SU-DHL-6 (cell line): ENCODE measurements around the gene CHD9NB.

Experiments used
- H2AFZ ChIP-seq: fragments of 200-600 bp; sonication (generic); 2 replicates; pipeline ENCODE4 v1.6.1; 2014; ENCODE audit warnings: low read depth, mild to moderate bottlenecking, moderate library complexity, mixed read lengths, antibody characterized with exemption, low read length; ENCODE audit not compliant: severe bottlenecking
- H3F3A ChIP-seq: fragments of 200-600 bp; shearing (Covaris generic); 2 replicates; pipeline ENCODE4 v1.6.0; 2016; ENCODE audit warnings: antibody characterized with exemption, mild to moderate bottlenecking; ENCODE audit not compliant: insufficient read depth
- H3K27ac ChIP-seq: fragments of 200-600 bp; sonication (generic); 2 replicates; pipeline ENCODE4 v1.5.1; 2016; ENCODE audit warnings: low read depth, mild to moderate bottlenecking, low read length, moderate library complexity, mixed read lengths
- H3K27me3 ChIP-seq: fragments of 200-600 bp; sonication (generic), shearing (Covaris generic); 2 replicates; pipeline ENCODE4 v1.6.0; 2014; ENCODE audit warnings: mild to moderate bottlenecking, low read length
- H3K36me3 ChIP-seq: fragments of 200-600 bp; sonication (generic); 2 replicates; pipeline ENCODE4 v1.6.1; 2014; ENCODE audit warnings: mild to moderate bottlenecking, low read length, mixed read lengths
- H3K4me2 ChIP-seq: fragments of 300-600, 200-600 bp; shearing (Covaris generic), sonication (generic); 2 replicates; pipeline ENCODE4 v1.6.0; 2014; ENCODE audit warnings: low read length, low read depth, mild to moderate bottlenecking; ENCODE audit not compliant: poor library complexity, severe bottlenecking
- H3K4me3 ChIP-seq: fragments of 200-600 bp; sonication (generic); 2 replicates; pipeline ENCODE4 v1.5.1; 2014; ENCODE audit warnings: antibody characterized with exemption, low read length, mild to moderate bottlenecking, mixed read lengths; ENCODE audit not compliant: insufficient read depth, poor library complexity, severe bottlenecking
- H3K79me2 ChIP-seq: fragments of 200-600 bp; sonication (generic); 2 replicates; pipeline ENCODE4 v1.6.1; 2014; ENCODE audit warnings: mild to moderate bottlenecking, low read length, moderate library complexity; ENCODE audit not compliant: insufficient read depth
- H3K9ac ChIP-seq: fragments of 200-600 bp; sonication (generic); 2 replicates; pipeline ENCODE4 v1.7.0; 2014; ENCODE audit warnings: mild to moderate bottlenecking, low read length
- H3K9me2 ChIP-seq: fragments of 200-600 bp; sonication (generic); replicated peaks from 2 replicates; pipeline ENCODE4 v1.6.1; 2014; ENCODE audit warnings: low read length; ENCODE audit not compliant: insufficient read depth
- H3K9me3 ChIP-seq: fragments of 200-600 bp; sonication (generic); 2 replicates; pipeline ENCODE4 v1.6.1; 2014; ENCODE audit warnings: low read length, mixed read lengths; ENCODE audit not compliant: insufficient read depth
- H4K20me1 ChIP-seq: fragments of 200-600 bp; sonication (generic); 2 replicates; pipeline ENCODE4 v1.6.1; 2014; ENCODE audit warnings: low read depth, mild to moderate bottlenecking, antibody characterized with exemption, low read length, moderate library complexity, mixed read lengths
- CTCF ChIP-seq: fragments of 200-600 bp; sonication (generic); IDR thresholded peaks from one replicate; pipeline ENCODE4 v1.5.1; 2017; ENCODE audit warnings: antibody characterized with exemption, mild to moderate bottlenecking, low read length, moderate library complexity; ENCODE audit not compliant: insufficient read depth, poor library complexity, severe bottlenecking
- EZH2phosphoT487 ChIP-seq: fragments of 200-600 bp; sonication (generic), shearing (Covaris generic); conservative IDR thresholded peaks from 2 replicates; pipeline ENCODE4 v1.6.1; 2018; ENCODE audit warnings: mild to moderate bottlenecking, antibody characterized with exemption, low read length, moderate library complexity, mixed read lengths

CHD9NB gene

GRCh38 chr16:53057658-53058057, 5.0 kb upstream of the CHD9NB start:
- H3K4me3 ChIP-seq, result no peak overlapping the region
- H3F3A ChIP-seq, result peaks cover 14% of the 10 kb centered on the region
- no peaks in the 10 kb centered on the region for H3K9me3 ChIP-seq
- no peaks in the 10 kb centered on the region for H3K9me2 ChIP-seq
- no peaks in the 10 kb centered on the region for H4K20me1 ChIP-seq
- TF ChIP-seq CTCF, result no peak
- no peak for TF ChIP-seq EZH2phosphoT487
- H3K79me2 ChIP-seq, result peaks cover 68% of the 10 kb centered on the region
- no peak overlapping the region for H2AFZ ChIP-seq
- H3K36me3 ChIP-seq, result no peaks in the 10 kb centered on the region
- H3K9ac ChIP-seq, result no peak overlapping the region
- H3K4me2 ChIP-seq, result peak overlapping the region; percentile 46
- no peaks in the 10 kb centered on the region for H3K27me3 ChIP-seq
- no peak overlapping the region for H3K27ac ChIP-seq

GRCh38 chr16:53056392-53056881, 3.7 kb upstream of the CHD9NB start:
- Histone ChIP-seq H3K9ac (peak overlapping the region; percentile 73; the same call in 1 of the 2 replicates), H3K4me3 (peak overlapping the region; percentile 74), H3K4me2 (peak overlapping the region; percentile 89), H3K9me3 (no peaks in the 10 kb centered on the region), H3K36me3 (no peaks in the 10 kb centered on the region), H2AFZ (no peak overlapping the region), H3K79me2 (peaks cover 60% of the 10 kb centered on the region), H3K9me2 (no peaks in the 10 kb centered on the region), H3K27me3 (no peaks in the 10 kb centered on the region), H3K27ac (peak overlapping the region; percentile 37; the same call in 1 of the 2 replicates), H3F3A (peaks cover 4% of the 10 kb centered on the region; the same call in 1 of the 2 replicates), H4K20me1 (no peaks in the 10 kb centered on the region)
- TF ChIP-seq EZH2phosphoT487, result no peak
- no peak for TF ChIP-seq CTCF

- H4K20me1 ChIP-seq, result no peaks in the 10 kb centered on the region
- H3K9ac ChIP-seq, result peak overlapping the region; percentile 73
- H2AFZ ChIP-seq, result peak overlapping the region; percentile 100
- no peaks in the 10 kb centered on the region for H3K9me2 ChIP-seq
- H3K79me2 ChIP-seq, result peaks cover 54% of the 10 kb centered on the region
- no peaks in the 10 kb centered on the region for H3K36me3 ChIP-seq
- H3K27ac ChIP-seq, result peak overlapping the region; percentile 37
- no peaks in the 10 kb centered on the region for H3F3A ChIP-seq
- H3K4me2 ChIP-seq, result peak overlapping the region; percentile 89
- H3K4me3 ChIP-seq, result peak overlapping the region; percentile 74
- H3K27me3 ChIP-seq, result no peaks in the 10 kb centered on the region
- TF ChIP-seq CTCF (no peak), EZH2phosphoT487 (no peak)
- no peaks in the 10 kb centered on the region for H3K9me3 ChIP-seq
Measured at GRCh38 chr16:53055541-53056391, 3.1 kb upstream of the CHD9NB start.
